22Rv1 (cell line): ENCODE measurements around the gene UBE2QL1.

Experiments
- H3K27ac ChIP-seq: fragments of 450-650 bp; 2 replicates; pipeline ENCODE4 v1.5.1; 2017
- ZFX ChIP-seq: fragments of 450-650 bp; IDR thresholded peaks from 2 replicates; pipeline ENCODE4 v1.6.1; 2017; ENCODE audit warnings: antibody characterized with exemption, borderline replicate concordance
- TF ChIP-seq, protein P1 (sequence below): fragments of 450-650 bp; IDR thresholded peaks from 2 replicates; pipeline ENCODE4 v1.5.1; 2017; ENCODE audit warnings: mild to moderate bottlenecking

UBE2QL1 gene

DNA sequence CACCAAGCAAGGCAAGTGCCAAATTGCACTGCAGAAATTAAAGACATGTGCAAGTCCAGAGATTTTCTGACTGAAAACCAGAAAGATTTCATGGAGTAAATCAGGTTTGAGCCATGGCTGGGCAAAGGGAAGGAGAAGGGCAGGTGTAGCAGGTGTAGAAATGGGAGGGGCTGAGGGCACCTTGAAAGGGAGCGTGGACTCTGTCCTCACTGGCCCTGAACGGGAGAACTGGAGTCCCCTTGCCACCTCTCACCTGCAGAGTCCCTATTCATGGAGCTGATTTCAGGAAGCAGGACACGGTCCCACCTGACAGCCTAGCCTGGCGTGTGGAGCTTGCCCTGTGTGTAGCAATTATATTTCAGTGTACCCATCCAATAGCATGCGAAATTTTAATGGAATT is 46.3 kb downstream of the UBE2QL1 start:
- TF ChIP-seq, protein P1, sequence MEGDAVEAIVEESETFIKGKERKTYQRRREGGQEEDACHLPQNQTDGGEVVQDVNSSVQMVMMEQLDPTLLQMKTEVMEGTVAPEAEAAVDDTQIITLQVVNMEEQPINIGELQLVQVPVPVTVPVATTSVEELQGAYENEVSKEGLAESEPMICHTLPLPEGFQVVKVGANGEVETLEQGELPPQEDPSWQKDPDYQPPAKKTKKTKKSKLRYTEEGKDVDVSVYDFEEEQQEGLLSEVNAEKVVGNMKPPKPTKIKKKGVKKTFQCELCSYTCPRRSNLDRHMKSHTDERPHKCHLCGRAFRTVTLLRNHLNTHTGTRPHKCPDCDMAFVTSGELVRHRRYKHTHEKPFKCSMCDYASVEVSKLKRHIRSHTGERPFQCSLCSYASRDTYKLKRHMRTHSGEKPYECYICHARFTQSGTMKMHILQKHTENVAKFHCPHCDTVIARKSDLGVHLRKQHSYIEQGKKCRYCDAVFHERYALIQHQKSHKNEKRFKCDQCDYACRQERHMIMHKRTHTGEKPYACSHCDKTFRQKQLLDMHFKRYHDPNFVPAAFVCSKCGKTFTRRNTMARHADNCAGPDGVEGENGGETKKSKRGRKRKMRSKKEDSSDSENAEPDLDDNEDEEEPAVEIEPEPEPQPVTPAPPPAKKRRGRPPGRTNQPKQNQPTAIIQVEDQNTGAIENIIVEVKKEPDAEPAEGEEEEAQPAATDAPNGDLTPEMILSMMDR: no peak
- no peak for TF ChIP-seq ZFX

DNA sequence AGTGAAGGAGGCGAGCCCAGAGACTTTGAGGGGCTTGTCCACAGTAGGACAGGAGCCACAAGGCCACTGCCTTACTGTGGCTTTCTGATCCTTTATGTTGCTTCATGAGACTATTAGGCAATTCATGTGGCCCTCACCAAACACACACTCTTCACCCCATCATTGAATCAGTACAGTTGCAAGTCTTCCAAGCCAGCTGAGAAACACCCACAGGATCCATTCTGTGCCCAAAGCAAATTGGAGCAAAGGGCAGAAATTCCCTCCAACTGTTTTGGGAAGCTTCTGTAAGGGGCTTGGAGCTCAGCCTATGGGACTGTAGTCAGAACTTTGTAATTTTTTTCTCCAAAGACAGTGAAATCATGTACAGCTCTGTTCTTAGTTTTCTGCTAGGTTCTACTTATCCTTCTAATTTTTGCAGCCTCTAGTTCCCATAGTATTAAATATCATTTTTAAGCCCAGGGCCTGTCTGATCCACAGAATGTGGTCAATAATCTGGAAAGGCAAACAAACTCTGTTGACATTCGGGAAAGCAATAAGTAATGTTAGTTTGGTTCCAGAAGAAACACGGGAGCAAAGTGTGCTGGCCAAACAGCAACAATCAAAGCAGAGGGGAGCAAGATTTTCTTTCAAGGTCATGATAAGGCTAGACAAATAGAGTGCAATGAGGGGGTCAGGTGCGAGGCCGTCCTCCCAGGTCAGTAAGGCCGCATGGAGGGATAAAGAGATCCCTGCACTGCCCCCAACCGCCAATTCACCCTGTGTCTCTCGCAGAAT is 47.0 kb downstream of the UBE2QL1 start:
- H3K27ac ChIP-seq: no peak overlapping the region
- no peak for TF ChIP-seq ZFX
- TF ChIP-seq, protein P1: no peak

More for the DNA sequence above, 46.3 kb downstream of the UBE2QL1 start:
- H3K27ac ChIP-seq: no peak overlapping the region

DNA sequence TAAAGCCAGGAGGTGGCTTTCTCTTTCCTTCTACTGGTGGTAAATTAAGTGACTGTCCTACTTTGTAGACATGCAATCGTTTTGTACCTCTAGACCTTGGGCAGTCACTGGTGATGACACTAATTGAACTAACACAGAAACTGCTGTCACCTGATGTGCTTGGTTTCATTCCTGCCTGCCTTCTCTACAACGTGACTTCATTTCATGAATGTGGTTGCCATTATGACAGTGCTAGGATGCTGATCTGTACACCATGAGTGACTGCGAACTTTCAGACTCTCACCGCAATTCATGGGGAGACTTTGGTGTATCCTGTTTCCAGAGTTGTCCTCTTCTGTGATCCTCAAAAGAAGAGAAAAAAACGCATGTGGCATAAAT is 47.5 kb downstream of the UBE2QL1 start:
- no peak overlapping the region for H3K27ac ChIP-seq
- TF ChIP-seq, protein P1: no peak
- no peak for TF ChIP-seq ZFX

DNA sequence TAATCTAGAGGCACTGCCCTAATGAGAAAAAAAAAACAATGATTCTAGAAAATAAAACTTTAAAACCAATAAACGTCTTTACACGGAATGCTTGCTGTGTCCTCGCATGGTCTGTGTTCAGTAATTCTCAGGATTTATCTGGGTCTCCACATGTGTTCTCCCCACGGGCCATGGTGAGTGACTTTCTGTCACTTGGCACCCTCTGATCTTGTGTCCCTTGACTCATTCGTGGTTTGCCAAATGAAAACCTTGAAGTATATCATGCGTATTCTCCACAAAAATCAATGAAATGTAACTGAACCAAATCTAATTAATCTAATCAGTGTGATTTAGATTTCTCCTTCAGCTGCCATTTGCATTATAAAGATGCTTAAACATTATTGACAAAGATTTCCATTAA is 48.0 kb downstream of the UBE2QL1 start:
- TF ChIP-seq, protein P1: no peak
- TF ChIP-seq ZFX: no peak
- H3K27ac ChIP-seq: no peak overlapping the region

DNA sequence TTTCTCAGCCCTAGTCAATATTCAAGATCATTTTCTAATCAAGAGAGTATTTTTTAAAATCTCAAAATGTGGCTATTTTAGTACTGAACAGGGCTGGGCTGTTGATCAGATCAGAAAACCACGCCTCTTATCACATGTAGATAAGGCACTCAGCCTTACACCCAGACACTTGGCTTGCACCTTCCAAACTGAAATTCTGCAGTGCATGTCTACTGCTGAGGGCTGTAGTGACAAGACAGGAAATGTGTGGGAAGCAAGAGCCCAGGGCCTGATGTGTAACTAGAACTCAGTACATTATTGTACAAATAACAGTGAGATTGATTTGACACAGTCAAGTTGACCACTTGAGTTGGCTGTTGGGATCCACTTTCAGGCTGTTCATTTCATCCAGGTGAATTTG is 48.6 kb downstream of the UBE2QL1 start:
- TF ChIP-seq ZFX: no peak
- TF ChIP-seq, protein P1: no peak
- H3K27ac ChIP-seq: no peak overlapping the region

DNA sequence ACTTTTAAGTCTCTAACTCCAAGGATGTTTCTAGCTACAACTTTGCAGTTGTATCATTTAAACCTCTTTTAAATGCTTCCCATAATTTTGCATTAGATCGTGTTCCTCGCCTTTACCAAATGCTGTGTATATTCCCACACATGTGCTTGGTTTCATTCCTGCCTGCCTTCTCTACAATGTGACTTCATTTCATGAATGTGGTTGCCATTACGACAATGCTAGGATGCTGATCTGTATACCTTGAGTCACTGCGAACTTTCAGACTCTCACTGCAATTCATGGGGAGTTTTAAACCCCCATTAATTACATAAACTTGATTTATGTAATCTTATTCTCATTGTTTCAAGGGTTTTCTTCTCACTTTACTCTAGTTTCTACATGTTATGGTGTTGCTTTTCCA is 50.3 kb downstream of the UBE2QL1 start:
- H3K27ac ChIP-seq: no peak overlapping the region
- TF ChIP-seq, protein P1: no peak

DNA sequence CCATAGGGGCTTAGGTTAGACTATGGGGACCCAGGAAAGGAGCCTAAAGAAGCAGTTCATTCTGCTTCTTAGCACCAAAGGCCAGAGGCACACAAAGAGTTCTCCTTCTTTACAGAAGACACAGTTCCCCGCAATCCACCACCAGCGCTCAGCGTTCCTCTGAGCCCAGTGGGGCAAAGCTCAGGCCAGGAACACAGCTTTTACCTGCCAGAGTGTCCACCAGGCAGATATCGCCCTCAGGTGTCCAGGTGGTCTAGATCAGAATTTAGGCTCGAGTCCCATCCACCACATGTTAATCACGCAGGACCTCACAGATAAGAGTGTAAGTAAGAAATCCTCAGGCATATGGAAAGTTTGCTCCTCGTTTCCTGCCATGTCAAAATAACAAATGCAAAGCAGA is 53.0 kb downstream of the UBE2QL1 start:
- TF ChIP-seq, protein P1: no peak
- no peak for TF ChIP-seq ZFX
- H3K27ac ChIP-seq: no peak overlapping the region
